Activated naive CD4-positive, alpha-beta T cell treated with anti-CD3 and anti-CD28 coated beads for 36 hours (primary cell): ENCODE data around the gene MRPL40. TPM values are rescaled to one million over a fixed set of nuclear protein-coding genes. Genes with fewer than 3 reads are reported as not detected.
A peak's percentile ranks its signal among the peaks of the same experiment; 100 is the strongest.

ENCODE experiments used
- CTCF ChIA-PET: fragments of 350-600 bp; sonication (Branson Sonifier 250); formaldehyde crosslinking; loops from one replicate; lab custom pipeline; 2021; ENCODE audit warnings: antibody characterized with exemption; lab: Charles Lee
- DNase-seq: peaks from one replicate; pipeline ENCODE4 v3.0.0-alpha.2; 2020
- H3K27ac Mint-ChIP-seq: one replicate; pipeline ENCODE4 v1.8.0; 2021; ENCODE audit warnings: mild to moderate bottlenecking, mixed read lengths
- H3K27me3 Mint-ChIP-seq: one replicate; pipeline ENCODE4 v1.8.0; 2021; ENCODE audit warnings: low read depth, mixed read lengths
- H3K36me3 Mint-ChIP-seq: one replicate; pipeline ENCODE4 v1.8.0; 2021; ENCODE audit warnings: low read depth, mixed read lengths
- H3K4me1 Mint-ChIP-seq: one replicate; pipeline ENCODE4 v1.8.0; 2021; ENCODE audit warnings: low read depth, mixed read lengths
- H3K4me3 Mint-ChIP-seq: one replicate; pipeline ENCODE4 v1.8.0; 2021; ENCODE audit warnings: mild to moderate bottlenecking, moderate library complexity, mixed read lengths
- H3K9me3 Mint-ChIP-seq: one replicate; pipeline ENCODE4 v1.8.0; 2021; ENCODE audit warnings: mixed read lengths
- intact Hi-C: fragments of 100-400 bp; cut with micrococcal nuclease; formaldehyde crosslinking; loops from one replicate; pipeline ENCODE4 v1.15.1; 2023
- total RNA-seq, 2 experiments: library from RNA; stranded (reverse); gene quantifications; one replicate each; pipeline ENCODE4 v1.2.3, GENCODE V29; 2021

MRPL40 gene
- total RNA-seq, 2 experiments from 2014 or later: 32.6 to 34.9 TPM

- Mint-ChIP-seq H3K27ac (no peak overlapping the region), H3K9me3 (no peaks in the 10 kb centered on the region), H3K4me1 (peaks cover 24% of the 10 kb centered on the region), H3K36me3 (peaks cover 18% of the 10 kb centered on the region), H3K4me3 (no peak overlapping the region), H3K27me3 (no peaks in the 10 kb centered on the region)
- no peak for DNase-seq
- intact Hi-C loops: loop anchor here (10.0 kb wide), 1 partner anchor 223 kb away; no protein-coding TSS in a partner anchor
- CTCF ChIA-PET: no interaction called here
These were observed 20.7 kb upstream of the MRPL40 start for GRCh38 chr22:19411690-19412045.

GRCh38 chr22:19412478-19412877, 19.9 kb upstream of the MRPL40 start:
- H3K4me1 Mint-ChIP-seq: peaks cover 24% of the 10 kb centered on the region
- CTCF ChIA-PET: no interaction called here
- H3K4me3 Mint-ChIP-seq: no peak overlapping the region
- H3K27me3 Mint-ChIP-seq: no peaks in the 10 kb centered on the region
- DNase-seq: no peak
- no peaks in the 10 kb centered on the region for H3K9me3 Mint-ChIP-seq
- H3K27ac Mint-ChIP-seq: no peak overlapping the region
- intact Hi-C loops: loop anchor here (10.0 kb wide), 1 partner anchor 222 kb away; no protein-coding TSS in a partner anchor
- peaks cover 16% of the 10 kb centered on the region for H3K36me3 Mint-ChIP-seq

GRCh38 chr22:19412923-19413322, 19.4 kb upstream of the MRPL40 start:
- H3K36me3 Mint-ChIP-seq: peaks cover 13% of the 10 kb centered on the region
- no peak overlapping the region for H3K4me3 Mint-ChIP-seq
- CTCF ChIA-PET: no interaction called here
- DNase-seq: no peak
- H3K9me3 Mint-ChIP-seq: no peaks in the 10 kb centered on the region
- peaks cover 24% of the 10 kb centered on the region for H3K4me1 Mint-ChIP-seq
- intact Hi-C loops: loop anchor here (10.0 kb wide), 1 partner anchor 222 kb away; no protein-coding TSS in a partner anchor
- no peak overlapping the region for H3K27ac Mint-ChIP-seq
- H3K27me3 Mint-ChIP-seq: no peaks in the 10 kb centered on the region

GRCh38 chr22:19419086-19419463, 13.3 kb upstream of the MRPL40 start:
- no peaks in the 10 kb centered on the region for H3K27me3 Mint-ChIP-seq
- peaks cover 54% of the 10 kb centered on the region for H3K4me1 Mint-ChIP-seq
- peak overlapping the region; percentile 81 for H3K27ac Mint-ChIP-seq
- H3K4me3 Mint-ChIP-seq: no peak overlapping the region
- DNase-seq: no peak
- intact Hi-C loops: loop anchor here (1.0 to 10.0 kb wide), 4 partner anchors 11 to 216 kb away; partner anchors contain the start of genes CDC45 and UFD1
- peaks cover 5% of the 10 kb centered on the region for H3K36me3 Mint-ChIP-seq
- CTCF ChIA-PET: interaction anchor here (1.6 kb wide), 1 partner anchor 240 kb away, joined by 4 read pairs; no protein-coding TSS in a partner anchor
- H3K9me3 Mint-ChIP-seq: no peaks in the 10 kb centered on the region

- peaks cover 56% of the 10 kb centered on the region for H3K4me1 Mint-ChIP-seq
- H3K4me3 Mint-ChIP-seq: no peak overlapping the region
- no peaks in the 10 kb centered on the region for H3K27me3 Mint-ChIP-seq
- CTCF ChIA-PET: interaction anchor here (1.6 kb wide), 1 partner anchor 240 kb away, joined by 4 read pairs; no protein-coding TSS in a partner anchor
- H3K9me3 Mint-ChIP-seq: no peaks in the 10 kb centered on the region
- DNase-seq: peak; percentile 71
- intact Hi-C loops: loop anchor here (1.0 to 10.0 kb wide), 4 partner anchors 11 to 215 kb away; partner anchors contain the start of genes CDC45 and UFD1
- H3K27ac Mint-ChIP-seq: peak overlapping the region; percentile 81
- H3K36me3 Mint-ChIP-seq: peaks cover 5% of the 10 kb centered on the region
These were observed 12.7 kb upstream of the MRPL40 start for GRCh38 chr22:19419464-19420178.

- intact Hi-C loops: no loop called here
- Mint-ChIP-seq H3K4me3 (no peak overlapping the region), H3K36me3 (peaks cover 7% of the 10 kb centered on the region), H3K9me3 (no peaks in the 10 kb centered on the region), H3K27ac (peak overlapping the region; percentile 81), H3K27me3 (no peaks in the 10 kb centered on the region), H3K4me1 (peaks cover 58% of the 10 kb centered on the region)
- no peak for DNase-seq
- CTCF ChIA-PET: interaction anchor here (1.6 kb wide), 1 partner anchor 241 kb away, joined by 4 read pairs; no protein-coding TSS in a partner anchor
These were observed 12.0 kb upstream of the MRPL40 start for GRCh38 chr22:19420321-19420720.

GRCh38 chr22:19422440-19423301, 9.7 kb upstream of the MRPL40 start:
- intact Hi-C loops: no loop called here
- no peak for DNase-seq
- Mint-ChIP-seq H3K27ac (peak overlapping the region; percentile 2), H3K4me3 (no peak overlapping the region), H3K9me3 (no peaks in the 10 kb centered on the region), H3K27me3 (no peaks in the 10 kb centered on the region), H3K4me1 (peaks cover 67% of the 10 kb centered on the region), H3K36me3 (peaks cover 6% of the 10 kb centered on the region)
- CTCF ChIA-PET: interaction anchor here (0.6 to 0.9 kb wide), 2 partner anchors 29 to 589 kb away, joined by 3 to 4 read pairs; no protein-coding TSS in a partner anchor

- Mint-ChIP-seq H3K27me3 (no peaks in the 10 kb centered on the region), H3K4me1 (peaks cover 73% of the 10 kb centered on the region), H3K36me3 (peaks cover 10% of the 10 kb centered on the region), H3K27ac (no peak overlapping the region), H3K4me3 (no peak overlapping the region), H3K9me3 (no peaks in the 10 kb centered on the region)
- no peak for DNase-seq
- CTCF ChIA-PET: interaction anchor here (0.6 kb wide), 1 partner anchor 393 kb away, joined by 4 read pairs; no protein-coding TSS in a partner anchor
- intact Hi-C loops: no loop called here
These were observed 8.2 kb upstream of the MRPL40 start for GRCh38 chr22:19424186-19424500.

- Mint-ChIP-seq H3K27me3 (no peaks in the 10 kb centered on the region), H3K4me3 (peak overlapping the region; percentile 73), H3K9me3 (no peaks in the 10 kb centered on the region), H3K36me3 (peaks cover 14% of the 10 kb centered on the region), H3K27ac (peak overlapping the region; percentile 65), H3K4me1 (peaks cover 56% of the 10 kb centered on the region)
- peak; percentile 62 for DNase-seq
- intact Hi-C loops: loop anchor here (1.0 to 5.0 kb wide), 8 partner anchors 11 to 687 kb away; partner anchors contain the start of genes CLTCL1, COMT, DGCR2 and RANBP1
- CTCF ChIA-PET: interaction anchor here (1.0 kb wide), 1 partner anchor 251 kb away, joined by 3 read pairs; no protein-coding TSS in a partner anchor
These were observed 2.1 kb upstream of the MRPL40 start for GRCh38 chr22:19429950-19430889.

GRCh38 chr22:19430890-19431541, 1.3 kb upstream of the MRPL40 start:
- no peaks in the 10 kb centered on the region for H3K27me3 Mint-ChIP-seq
- peak overlapping the region; percentile 65 for H3K27ac Mint-ChIP-seq
- CTCF ChIA-PET: interaction anchor here (1.0 kb wide), 1 partner anchor 252 kb away, joined by 3 read pairs; no protein-coding TSS in a partner anchor
- H3K36me3 Mint-ChIP-seq: peaks cover 14% of the 10 kb centered on the region
- H3K9me3 Mint-ChIP-seq: no peaks in the 10 kb centered on the region
- H3K4me3 Mint-ChIP-seq: peak overlapping the region; percentile 73
- H3K4me1 Mint-ChIP-seq: peaks cover 54% of the 10 kb centered on the region
- DNase-seq: no peak
- intact Hi-C loops: loop anchor here (1.0 to 5.0 kb wide), 8 partner anchors 12 to 686 kb away; partner anchors contain the start of genes CLTCL1, COMT, DGCR2 and RANBP1

GRCh38 chr22:19431649-19432132, 654 bp upstream of the MRPL40 start, which contains the start of gene HIRA:
HIRA (minus strand) TSS chr22:19431733; CDS start chr22:19431476, 257 bp downstream.
- intact Hi-C loops: loop anchor here (1.0 to 5.0 kb wide), 8 partner anchors 16 to 686 kb away; partner anchors contain the start of genes C22orf39, CDC45, CLTCL1 and COMT
- H3K9me3 Mint-ChIP-seq: no peaks in the 10 kb centered on the region

More at GRCh38 chr22:19431649-19432132, 654 bp upstream of the MRPL40 start, which contains the start of gene HIRA:
- CTCF ChIA-PET: no interaction called here
- Mint-ChIP-seq H3K36me3 (peaks cover 14% of the 10 kb centered on the region), H3K4me3 (peak within 1 kb of the TSS; percentile 73), H3K27ac (peak within 1 kb of the TSS; percentile 88), H3K27me3 (no peaks in the 10 kb centered on the region), H3K4me1 (peaks cover 48% of the 10 kb centered on the region)
- peak; percentile 81 for DNase-seq
